H1 (cell line): ENCODE results near the gene SLC35F6. TPM values are rescaled to one million over a fixed set of nuclear protein-coding genes. Genes with fewer than 3 reads are reported as not detected.

Experiments
- CTCF ChIA-PET: fragments of 300-600 bp; sonication (Branson Sonifier 250); formaldehyde crosslinking; loops from one replicate; lab custom pipeline; 2021; ENCODE audit not compliant: partially characterized antibody; lab: Charles Lee
- POLR2A ChIA-PET: fragments of 300-600 bp; sonication (Branson Sonifier 250); formaldehyde crosslinking; loops from one replicate; lab custom pipeline; 2021; ENCODE audit warnings: inconsistent platforms; ENCODE audit not compliant: partially characterized antibody; lab: Charles Lee
- DNase-seq, 2 experiments: peaks; one replicate each; pipeline versions ENCODE4 v3.0.0 to v3.0.0-alpha.2; 2010 to 2022; ENCODE audit warnings: low spot score in 2 of 2, low read depth in 1 of 2, mixed read lengths in 1 of 2
- FAIRE-seq: peaks from 2 replicates; lab custom pipeline; 2011; peaks lifted over from hg19 to GRCh38; lab: Jason Lieb, UNC
- H2AFZ ChIP-seq: 2 replicates; pipeline ENCODE4 v1.8.1; 2012; ENCODE audit warnings: low read length, inconsistent platforms
- H2AK5ac ChIP-seq: 2 replicates; pipeline ENCODE4 v1.6.1; 2013; ENCODE audit warnings: low read depth, low read length
- H2BK120ac ChIP-seq: replicated peaks from 2 replicates; pipeline ENCODE3; 2013; ENCODE audit warnings: low read depth, low read length, inconsistent platforms
- H2BK12ac ChIP-seq: 2 replicates; pipeline ENCODE4 v1.6.1; 2013; ENCODE audit warnings: low read depth, low read length
- H2BK15ac ChIP-seq: 2 replicates; pipeline ENCODE4 v1.6.1; 2013; ENCODE audit warnings: low read length
- H2BK20ac ChIP-seq: 2 replicates; pipeline ENCODE4 v1.6.1; 2013; ENCODE audit warnings: low read length
- H2BK5ac ChIP-seq: 2 replicates; pipeline ENCODE4 v1.6.1; 2013; ENCODE audit warnings: low read depth, low read length
- H3K14ac ChIP-seq: 2 replicates; pipeline ENCODE4 v1.6.1; 2013; ENCODE audit warnings: inconsistent platforms; ENCODE audit not compliant: insufficient read length
- H3K18ac ChIP-seq: 2 replicates; pipeline ENCODE4 v1.6.1; 2013; ENCODE audit warnings: low read length; ENCODE audit errors: extremely low read depth
- H3K23ac ChIP-seq: 2 replicates; pipeline ENCODE4 v1.6.1; 2013; ENCODE audit warnings: inconsistent platforms; ENCODE audit not compliant: insufficient read length
- H3K23me2 ChIP-seq: 2 replicates; pipeline ENCODE4 v1.6.1; 2013; ENCODE audit warnings: low read depth, low read length
- H3K27ac ChIP-seq: 2 replicates; pipeline ENCODE4 v1.6.1; 2011; ENCODE audit warnings: low read depth, low read length, inconsistent platforms
- H3K27me3 ChIP-seq, 4 experiments: replicated peaks in 1 of 4; 1 replicate in 1 of 4; 2 replicates in 3 of 4; pipeline versions ENCODE4 v1.6.1 to v1.8.1; 2011 to 2013; ENCODE audit warnings: low read length in 3 of 4, mild to moderate bottlenecking in 3 of 4, inconsistent platforms in 2 of 4, mixed read lengths in 2 of 4, moderate library complexity in 1 of 4; ENCODE audit not compliant: control insufficient read depth in 3 of 4, insufficient read depth in 3 of 4; ENCODE audit errors: extremely low read depth in 1 of 4
- H3K36me3 ChIP-seq, 4 experiments: 2 replicates each; pipeline versions ENCODE4 v1.6.1 to v1.8.1; 2011 to 2013; ENCODE audit warnings: mild to moderate bottlenecking in 4 of 4, low read length in 3 of 4, moderate library complexity in 2 of 4, control low read depth in 1 of 4, inconsistent platforms in 1 of 4; ENCODE audit not compliant: insufficient read depth in 4 of 4, control insufficient read depth in 2 of 4
- H3K4ac ChIP-seq: replicated peaks from 2 replicates; pipeline ENCODE3; 2013; ENCODE audit warnings: low read length, low read depth, mixed read lengths, inconsistent platforms; ENCODE audit not compliant: insufficient read length
- H3K4me1 ChIP-seq, 4 experiments: replicated peaks in 1 of 4; 1 replicate in 1 of 4; 2 replicates in 3 of 4; pipeline versions ENCODE4 v1.6.1 to v1.8.1; 2011 to 2013; ENCODE audit warnings: low read length in 3 of 4, inconsistent platforms in 2 of 4, mixed read lengths in 1 of 4; ENCODE audit not compliant: insufficient read depth in 4 of 4, control insufficient read depth in 3 of 4
- H3K4me2 ChIP-seq, 2 experiments: 2 replicates each; pipeline versions ENCODE4 v1.6.1 to v1.8.1; 2011 to 2013; ENCODE audit warnings: low read depth in 2 of 2, low read length in 2 of 2, control low read depth in 1 of 2, inconsistent platforms in 1 of 2, mild to moderate bottlenecking in 1 of 2; ENCODE audit not compliant: insufficient read depth in 1 of 2
- H3K4me3 ChIP-seq, 4 experiments: fragments of 200-600, 300-600 bp in 1 of 4; sonication (generic), shearing (Covaris generic), sonication (Bioruptor Twin) in 1 of 4; 2 replicates each; pipeline versions ENCODE4 v1.5.1 to v1.8.1; 2011 to 2016; ENCODE audit warnings: low read length in 4 of 4, low read depth in 3 of 4, control low read depth in 2 of 4, inconsistent platforms in 2 of 4, mild to moderate bottlenecking in 2 of 4, mixed read lengths in 1 of 4, moderate library complexity in 1 of 4; ENCODE audit not compliant: insufficient read depth in 2 of 4; ENCODE audit errors: extremely low read depth in 1 of 4
- H3K56ac ChIP-seq: replicated peaks from 2 replicates; pipeline ENCODE3; 2013; ENCODE audit warnings: low read depth, mild to moderate bottlenecking, mixed read lengths, low read length, inconsistent platforms; ENCODE audit not compliant: insufficient read length
- H3K79me1 ChIP-seq: 2 replicates; pipeline ENCODE4 v1.6.1; 2013; ENCODE audit warnings: low read depth, low read length, control low read depth
- H3K79me2 ChIP-seq, 2 experiments: 2 replicates each; pipeline versions ENCODE4 v1.6.1 to v1.8.1; 2012 to 2013; ENCODE audit warnings: low read length in 2 of 2, mild to moderate bottlenecking in 2 of 2, inconsistent platforms in 1 of 2; ENCODE audit not compliant: insufficient read depth in 2 of 2, control insufficient read depth in 1 of 2
- H3K9ac ChIP-seq, 4 experiments: replicated peaks in 1 of 4; 1 replicate in 1 of 4; 2 replicates in 3 of 4; pipeline versions ENCODE4 v1.6.1 to v1.8.1; 2011 to 2013; ENCODE audit warnings: low read depth in 3 of 4, low read length in 3 of 4, control low read depth in 2 of 4, mild to moderate bottlenecking in 2 of 4, moderate library complexity in 2 of 4, inconsistent platforms in 1 of 4; ENCODE audit errors: extremely low read depth in 1 of 4
- H3K9me3 ChIP-seq, 2 experiments: 2 replicates each; pipeline versions ENCODE4 v1.6.1 to v1.8.1; 2012 to 2013; ENCODE audit warnings: mild to moderate bottlenecking in 2 of 2, moderate library complexity in 2 of 2, control low read depth in 1 of 2, inconsistent platforms in 1 of 2, low read depth in 1 of 2, low read length in 1 of 2, mixed read lengths in 1 of 2; ENCODE audit not compliant: insufficient read depth in 2 of 2
- H4K20me1 ChIP-seq, 2 experiments: replicated peaks in 1 of 2; 2 replicates each; pipeline versions ENCODE3 to v1.8.1; 2011 to 2013; ENCODE audit warnings: inconsistent platforms in 2 of 2, low read length in 2 of 2, mild to moderate bottlenecking in 1 of 2; ENCODE audit not compliant: insufficient read depth in 2 of 2, control insufficient read depth in 1 of 2
- H4K5ac ChIP-seq: 2 replicates; pipeline ENCODE4 v1.6.1; 2013; ENCODE audit warnings: low read length, low read depth, mixed read lengths, inconsistent platforms; ENCODE audit not compliant: insufficient read length
- H4K8ac ChIP-seq: 2 replicates; pipeline ENCODE4 v1.8.0; 2013; ENCODE audit warnings: mild to moderate bottlenecking, moderate library complexity, low read length, inconsistent platforms; ENCODE audit not compliant: insufficient read depth; ENCODE audit errors: extremely low read depth
- H4K91ac ChIP-seq: replicated peaks from 2 replicates; pipeline ENCODE3; 2013; ENCODE audit warnings: low read length, mixed read lengths, inconsistent platforms; ENCODE audit not compliant: insufficient read length
- CBX8 ChIP-seq: fragments of 300-800, 300-1000 bp; sonication (generic); IDR thresholded peaks from 2 replicates; pipeline ENCODE4 v1.7.1; 2016; ENCODE audit warnings: low read depth, low read length, borderline replicate concordance
- CHD1 ChIP-seq: IDR thresholded peaks from 2 replicates; pipeline ENCODE4 v1.6.1; 2012; ENCODE audit warnings: low read depth, low read length, improper control_type of control experiment
- EGR1 ChIP-seq: IDR thresholded peaks from 2 replicates; pipeline ENCODE4 v1.6.1; 2011; ENCODE audit warnings: low read depth, low read length, borderline replicate concordance
- EP300 ChIP-seq, 2 experiments: IDR thresholded peaks; 1 replicate in 1 of 2; 2 replicates in 1 of 2; pipeline ENCODE4 v1.6.1; 2011 to 2012; ENCODE audit warnings: low read depth in 2 of 2, low read length in 2 of 2, mild to moderate bottlenecking in 2 of 2, borderline replicate concordance in 1 of 2, inconsistent platforms in 1 of 2, moderate library complexity in 1 of 2
- EZH2 ChIP-seq: fragments of 200-600 bp; sonication (generic); IDR thresholded peaks from 2 replicates; pipeline ENCODE4 v1.7.1; 2012; ENCODE audit warnings: low read depth, mild to moderate bottlenecking, moderate library complexity, low read length, inconsistent platforms; ENCODE audit not compliant: severe bottlenecking
- RAD21 ChIP-seq, 2 experiments: IDR thresholded peaks in 1 of 2; conservative IDR thresholded peaks in 1 of 2; 2 replicates each; pipeline ENCODE4 v1.6.1; 2011; ENCODE audit warnings: low read depth in 2 of 2, low read length in 2 of 2, improper control_type of control experiment in 1 of 2, inconsistent platforms in 1 of 2, mild to moderate bottlenecking in 1 of 2, moderate library complexity in 1 of 2
- RNF2 ChIP-seq: fragments of 200-900, 300-1000 bp; sonication (generic); IDR thresholded peaks from 2 replicates; pipeline ENCODE4 v1.7.1; 2016; ENCODE audit warnings: borderline replicate concordance, low read depth, mild to moderate bottlenecking, antibody characterized with exemption, low read length; ENCODE audit not compliant: poor library complexity, severe bottlenecking; ENCODE audit errors: missing control alignments
- SP1 ChIP-seq: IDR thresholded peaks from 2 replicates; pipeline ENCODE4 v1.6.1; 2011; ENCODE audit warnings: low read depth, low read length
- YY1 ChIP-seq: IDR thresholded peaks from 2 replicates; pipeline ENCODE4 v1.6.1; 2011; ENCODE audit warnings: low read depth, mild to moderate bottlenecking, low read length
- WGBS, 2 experiments: shearing (Covaris generic) in 1 of 2; methylation state at CpG; one replicate each; pipeline versions ENCODE4 v1.1.6 to v1.1.7; 2013 to 2015; ENCODE audit warnings: low lambda C conversion rate in 2 of 2, mixed read lengths in 2 of 2, inconsistent platforms in 1 of 2, low coverage in 1 of 2, missing lambda C conversion rate in 1 of 2; ENCODE audit not compliant: insufficient replicate concordance in 2 of 2, insufficient coverage in 1 of 2, insufficient read length in 1 of 2; ENCODE audit errors: extremely low coverage in 1 of 2, missing lambda C conversion rate in 1 of 2; 5-methylcytosine and 5-hydroxymethylcytosine counted together
- polyA plus RNA-seq, 7 experiments: library from polyadenylated mRNA; depleted of rRNA in 3 of 7; stranded (reverse) in 5 of 7; unstranded in 2 of 7; fragments of >200 nt in 5 of 7; fragments of 200-250 nt in 2 of 7; gene quantifications; 1 replicate in 5 of 7; 2 replicates in 1 of 7; 4 replicates in 1 of 7; pipeline versions ENCODE4 v1.2.1 to v1.2.3, GENCODE V29; 2011 to 2013; ENCODE audit warnings: missing spikeins in 2 of 7, mixed read lengths in 2 of 7
- total RNA-seq: library from RNA; stranded (reverse); fragmentation: NEBNext Ultra II Directional; extraction: Animal tissue kit (Norgen Biotek cat#: 25700); gene quantifications from 2 replicates; pipeline ENCODE4 v1.2.1, GENCODE V29; 2021
- TF ChIP-seq, protein P1 (sequence below): IDR thresholded peaks from 2 replicates; pipeline ENCODE4 v1.6.1; 2012; ENCODE audit warnings: low read length, inconsistent platforms
- TF ChIP-seq, protein P2 (sequence below): IDR thresholded peaks from 2 replicates; pipeline ENCODE4 v1.6.1; 2012; ENCODE audit warnings: inconsistent platforms

The SLC35F6 gene
- total and polyA plus RNA-seq, 2 of the 8 experiments (the other 6 are each of a cell fraction or from before 2014, with no cell fraction given) = 11.2 to 13.5 TPM

DNA sequence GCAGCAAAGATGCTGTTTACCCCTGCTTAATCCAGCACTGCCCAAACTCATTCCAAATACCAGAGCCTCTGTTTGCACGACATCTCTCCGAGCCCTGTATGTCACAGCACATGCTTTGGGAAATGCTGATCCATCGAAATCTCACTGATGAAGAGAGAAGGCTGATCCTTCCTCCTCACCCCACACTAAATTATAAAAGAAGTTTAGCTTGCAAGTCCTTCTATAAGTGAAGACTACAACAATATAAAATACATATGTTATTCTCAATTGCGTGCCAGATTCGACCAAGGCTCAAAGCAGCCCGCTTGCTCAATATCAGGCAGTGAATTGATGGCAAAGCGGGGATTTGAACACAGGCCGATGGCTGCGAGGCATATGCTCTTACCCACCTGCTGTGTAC lies 30.7 kb upstream of the SLC35F6 start:
- H4K91ac ChIP-seq = no peak overlapping the region
- H2BK120ac ChIP-seq = no peak overlapping the region
- DNase-seq (no peak), FAIRE-seq (no peak)
- no peaks in the 10 kb centered on the region for H3K79me2 ChIP-seq
- H2BK12ac ChIP-seq = no peak overlapping the region
- no peaks in the 10 kb centered on the region for H3K79me1 ChIP-seq
- 86% methylated on average over 9 of the region's 9 CpGs; no CpG with 5 or more reads in 1 of the 2 experiments for WGBS, 2 experiments
- H3K4me2 ChIP-seq = no peak overlapping the region
- no peak overlapping the region for H2BK20ac ChIP-seq
- no peaks in the 10 kb centered on the region for H3K36me3 ChIP-seq
- ChIA-PET CTCF (interaction anchor here (0.7 to 7.5 kb wide), 7 partner anchors 8 to 261 kb away, joined by 3 to 67 read pairs (median 5); no protein-coding TSS in a partner anchor), POLR2A (interaction anchor here (1.2 kb wide), 1 partner anchor 10 kb away, joined by 5 read pairs; no protein-coding TSS in a partner anchor)
- H3K18ac ChIP-seq = no peak overlapping the region
- no peak overlapping the region for H4K8ac ChIP-seq
- H4K20me1 ChIP-seq = no peaks in the 10 kb centered on the region
- no peak overlapping the region for H2AK5ac ChIP-seq
- H3K27ac ChIP-seq = no peak overlapping the region
- no peak overlapping the region for H2AFZ ChIP-seq
- no peak overlapping the region for H3K4ac ChIP-seq
- H3K56ac ChIP-seq = no peak overlapping the region
- no peak overlapping the region for H4K5ac ChIP-seq
- H3K27me3 ChIP-seq = no peaks in the 10 kb centered on the region
- no peaks in the 10 kb centered on the region for H3K4me1 ChIP-seq
- H2BK15ac ChIP-seq = no peak overlapping the region
- no peaks in the 10 kb centered on the region for H3K9me3 ChIP-seq
- no peak overlapping the region for H3K4me3 ChIP-seq
- no peaks in the 10 kb centered on the region; the same call in 1 of the 2 replicates for H3K23me2 ChIP-seq
- H3K23ac ChIP-seq = no peak overlapping the region
- H3K9ac ChIP-seq = no peak overlapping the region
- no peak overlapping the region for H2BK5ac ChIP-seq
- H3K14ac ChIP-seq = no peak overlapping the region
- no peak for TF ChIP-seq EZH2
- TF ChIP-seq, protein P1, sequence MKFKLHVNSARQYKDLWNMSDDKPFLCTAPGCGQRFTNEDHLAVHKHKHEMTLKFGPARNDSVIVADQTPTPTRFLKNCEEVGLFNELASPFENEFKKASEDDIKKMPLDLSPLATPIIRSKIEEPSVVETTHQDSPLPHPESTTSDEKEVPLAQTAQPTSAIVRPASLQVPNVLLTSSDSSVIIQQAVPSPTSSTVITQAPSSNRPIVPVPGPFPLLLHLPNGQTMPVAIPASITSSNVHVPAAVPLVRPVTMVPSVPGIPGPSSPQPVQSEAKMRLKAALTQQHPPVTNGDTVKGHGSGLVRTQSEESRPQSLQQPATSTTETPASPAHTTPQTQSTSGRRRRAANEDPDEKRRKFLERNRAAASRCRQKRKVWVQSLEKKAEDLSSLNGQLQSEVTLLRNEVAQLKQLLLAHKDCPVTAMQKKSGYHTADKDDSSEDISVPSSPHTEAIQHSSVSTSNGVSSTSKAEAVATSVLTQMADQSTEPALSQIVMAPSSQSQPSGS = no peak
- no peak for TF ChIP-seq CBX8
- no peak for TF ChIP-seq CHD1
- no peak for TF ChIP-seq EGR1
- no peak for TF ChIP-seq RNF2
- TF ChIP-seq YY1 = no peak
- TF ChIP-seq, protein P2, sequence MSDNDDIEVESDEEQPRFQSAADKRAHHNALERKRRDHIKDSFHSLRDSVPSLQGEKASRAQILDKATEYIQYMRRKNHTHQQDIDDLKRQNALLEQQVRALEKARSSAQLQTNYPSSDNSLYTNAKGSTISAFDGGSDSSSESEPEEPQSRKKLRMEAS = no peak
- no peak for TF ChIP-seq RAD21 (IDR thresholded peaks at IDR 0.05 in 1 of 2, conservative IDR thresholded peaks at IDR 0.05 in 1 of 2; ENCODE audit: low read depth in 2 of 2, low read length in 2 of 2)
- TF ChIP-seq EP300 (IDR thresholded peaks at IDR 0.05; ENCODE audit: borderline replicate concordance in 1 of 2, low read depth in 2 of 2, low read length in 2 of 2) = no peak
- TF ChIP-seq SP1 = no peak
